Omental fat pad (tissue), 4 donors: ENCODE data around the gene TTC39B. TPM values are rescaled to one million over a fixed set of nuclear protein-coding genes. Genes with fewer than 3 reads are reported as not detected.

Experiments
- ATAC-seq: fragments of 150-250 bp; one replicate; pipeline ENCODE4 v1.9.1; 2016; ENCODE audit warnings: mild to moderate bottlenecking, moderate library complexity; ENCODE audit not compliant: low FRiP score
- DNase-seq: peaks from one replicate; pipeline ENCODE4 v3.0.0-alpha.2; 2019; ENCODE audit warnings: low spot score
- CTCF ChIP-seq, 3 donors: fragments of 450-650 bp; IDR thresholded peaks; one replicate each; pipeline ENCODE4 v1.5.1; 2016 to 2017; ENCODE audit warnings: antibody characterized with exemption in 3 of 3, mild to moderate bottlenecking in 3 of 3, moderate library complexity in 2 of 3
- total RNA-seq, 4 donors: library from RNA; depleted of rRNA; stranded (reverse); fragments of >200 nt; gene quantifications; one replicate each; pipeline ENCODE4 v1.1.0, GENCODE V29; 2016

The TTC39B gene
- total RNA-seq, 4 donors from 2014 or later, result 3.7 to 12.6 (median 5.3) TPM

GRCh38 chr9:15150939-15151338 is 156.1 kb downstream of the TTC39B start:
- no peak for ATAC-seq

GRCh38 chr9:15149450-15149849 is 157.6 kb downstream of the TTC39B start:
- DNase-seq (no peak), ATAC-seq (peak; percentile 64)
- TF ChIP-seq CTCF (IDR thresholded peaks at IDR 0.05), result no peak

More at GRCh38 chr9:15150939-15151338, 156.1 kb downstream of the TTC39B start:
- no peak for DNase-seq
- no peak for TF ChIP-seq CTCF (IDR thresholded peaks at IDR 0.05)

GRCh38 chr9:15146268-15146700 is 160.7 kb downstream of the TTC39B start:
- TF ChIP-seq CTCF (IDR thresholded peaks at IDR 0.05), result no peak
- DNase-seq (no peak), ATAC-seq (no peak)

- DNase-seq, result no peak
- TF ChIP-seq CTCF (IDR thresholded peaks at IDR 0.05), result no peak
- ATAC-seq, result no peak
These were observed 162.4 kb downstream of the TTC39B start for GRCh38 chr9:15144622-15145061.

- TF ChIP-seq CTCF (IDR thresholded peaks at IDR 0.05), result no peak
- ATAC-seq (no peak), DNase-seq (no peak)
These were observed 164.0 kb downstream of the TTC39B start for GRCh38 chr9:15142878-15143534.

GRCh38 chr9:15140051-15140450 is 167.0 kb downstream of the TTC39B start:
- ATAC-seq (no peak), DNase-seq (no peak)
- TF ChIP-seq CTCF (IDR thresholded peaks at IDR 0.05), result no peak

- DNase-seq (no peak), ATAC-seq (no peak)
- TF ChIP-seq CTCF (IDR thresholded peaks at IDR 0.05), result no peak
These were observed 167.5 kb downstream of the TTC39B start for GRCh38 chr9:15139469-15139868.
